ENCODE data around the gene MBD4.

The MBD4 gene

GRCh38 chr3:129416415-129416814 is 23.3 kb downstream of the MBD4 start:
- TF ChIP-seq CTCF (IDR thresholded peaks at IDR 0.05), result no peak

DNA sequence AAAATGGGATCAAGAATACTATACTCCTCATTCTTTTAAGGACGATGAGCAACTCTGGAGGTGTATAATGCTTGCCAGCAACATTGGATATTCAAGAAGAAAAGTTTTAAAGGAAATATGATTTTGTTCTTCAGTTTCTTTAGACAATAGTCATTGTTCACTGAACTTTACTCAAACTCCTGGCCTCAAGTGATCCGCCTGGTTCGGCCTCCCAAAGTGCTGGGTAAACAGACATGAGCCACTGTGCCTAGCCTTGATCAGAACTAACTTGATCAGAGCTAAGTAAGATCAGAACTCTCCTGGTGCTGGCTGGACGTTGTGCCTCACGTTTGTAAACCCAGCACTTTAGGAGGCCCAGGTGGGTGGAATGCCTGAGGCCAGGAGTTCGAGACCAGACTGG is 23.9 kb downstream of the MBD4 start:
- no peak for TF ChIP-seq CTCF (IDR thresholded peaks at IDR 0.05)

DNA sequence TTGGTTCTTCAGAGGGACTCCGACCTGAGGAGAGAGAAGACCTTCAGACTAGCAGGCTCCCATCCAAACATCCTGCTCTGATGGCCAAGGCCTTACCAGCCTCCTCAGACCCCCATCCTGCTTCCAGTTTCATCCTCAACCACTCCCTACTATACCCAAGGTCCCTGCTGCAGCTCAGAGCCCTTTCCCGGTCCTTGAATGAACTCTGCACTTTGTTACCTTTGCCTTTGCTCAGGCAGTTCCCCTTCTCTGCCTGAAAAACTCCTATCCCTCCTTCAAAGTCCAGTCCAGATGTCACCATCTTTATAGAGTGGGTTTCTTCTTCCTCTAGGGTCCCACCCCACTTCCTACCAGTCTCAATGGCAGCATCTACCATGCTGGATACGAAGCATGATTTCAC is 24.4 kb downstream of the MBD4 start:
- no peak for TF ChIP-seq CTCF (IDR thresholded peaks at IDR 0.05)

- TF ChIP-seq CTCF (IDR thresholded peaks at IDR 0.05), result no peak
Measured at GRCh38 chr3:129413687-129414506, 25.9 kb downstream of the MBD4 start.

GRCh38 chr3:129412542-129413198 is 27.1 kb downstream of the MBD4 start:
- no peak for TF ChIP-seq CTCF (IDR thresholded peaks at IDR 0.05)

DNA sequence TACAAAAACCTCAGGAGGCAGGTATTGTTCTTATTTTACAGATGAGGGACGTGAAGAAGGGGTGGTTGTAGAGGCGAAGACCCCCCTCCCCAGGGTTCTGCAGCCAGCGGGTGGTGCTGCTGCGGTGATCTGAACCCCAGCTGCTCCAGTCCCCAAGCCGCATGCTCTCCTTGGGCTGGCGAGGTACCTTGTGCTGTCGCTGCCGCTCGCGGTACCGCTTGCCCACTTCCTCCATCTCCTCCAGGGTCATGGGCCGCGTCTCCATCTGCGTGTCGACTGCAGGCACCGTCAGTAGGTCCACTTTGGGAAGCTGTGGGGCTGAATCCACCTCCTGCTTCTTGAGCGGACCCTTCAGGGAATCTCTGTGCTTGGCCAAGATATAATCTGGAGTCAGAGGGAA is 28.8 kb downstream of the MBD4 start:
- TF ChIP-seq CTCF (IDR thresholded peaks at IDR 0.05), result no peak

- no peak for TF ChIP-seq CTCF (IDR thresholded peaks at IDR 0.05)
Measured at GRCh38 chr3:129409541-129409940, 30.2 kb downstream of the MBD4 start.

Measured in LNCAP (cell line).